Hepatocyte (in vitro differentiated cells): ENCODE results near the gene SERTAD2. TPM values are rescaled to one million over a fixed set of nuclear protein-coding genes. Genes with fewer than 3 reads are reported as not detected.

ENCODE experiments used
- DNase-seq: peaks from one replicate; pipeline ENCODE4 v3.0.0-alpha.2; 2016; ENCODE audit warnings: low spot score
- H2AFZ ChIP-seq: fragments of 200-600 bp; sonication (generic); 2 replicates; pipeline ENCODE4 v1.6.0; 2016; ENCODE audit warnings: antibody characterized with exemption, mild to moderate bottlenecking
- H3K27ac ChIP-seq: fragments of 200-600 bp; sonication (generic); 2 replicates; pipeline ENCODE4 v1.5.1; 2016; ENCODE audit warnings: mild to moderate bottlenecking
- H3K27me3 ChIP-seq: fragments of 200-600 bp; sonication (generic); 2 replicates; pipeline ENCODE4 v1.6.1; 2016
- H3K36me3 ChIP-seq: fragments of 200-600 bp; sonication (generic); replicated peaks from 2 replicates; pipeline ENCODE4 v1.5.1; 2016; ENCODE audit warnings: low read depth; ENCODE audit not compliant: insufficient read depth
- H3K4me1 ChIP-seq: fragments of 200-600 bp; sonication (generic); 2 replicates; pipeline ENCODE4 v1.5.1; 2016; ENCODE audit warnings: mild to moderate bottlenecking, moderate library complexity; ENCODE audit not compliant: insufficient read depth
- H3K4me2 ChIP-seq: fragments of 200-600 bp; sonication (generic); 2 replicates; pipeline ENCODE4 v1.6.0; 2016
- H3K4me3 ChIP-seq: fragments of 200-600 bp; sonication (generic); 2 replicates; pipeline ENCODE4 v1.5.1; 2016; ENCODE audit warnings: mild to moderate bottlenecking
- H3K79me2 ChIP-seq: fragments of 200-600 bp; sonication (generic); 2 replicates; pipeline ENCODE4 v1.6.0; 2017; ENCODE audit warnings: mild to moderate bottlenecking
- H3K9me2 ChIP-seq: fragments of 200-600 bp; sonication (generic); replicated peaks from 2 replicates; pipeline ENCODE4 v1.6.0; 2017; ENCODE audit warnings: mild to moderate bottlenecking; ENCODE audit not compliant: insufficient read depth
- H3K9me3 ChIP-seq: fragments of 200-600 bp; sonication (generic); 2 replicates; pipeline ENCODE4 v1.5.1; 2016; ENCODE audit warnings: low read depth, mild to moderate bottlenecking
- H4K20me1 ChIP-seq: fragments of 200-600 bp; sonication (generic); 2 replicates; pipeline ENCODE4 v1.6.0; 2016; ENCODE audit warnings: mild to moderate bottlenecking; ENCODE audit not compliant: insufficient read depth, poor library complexity, severe bottlenecking
- EZH2 ChIP-seq: fragments of 200-600 bp; sonication (generic); IDR thresholded peaks from 2 replicates; pipeline ENCODE4 v1.6.1; 2016; ENCODE audit warnings: antibody characterized with exemption, mild to moderate bottlenecking, borderline replicate concordance
- EZH2phosphoT487 ChIP-seq: fragments of 200-600 bp; sonication (generic); IDR thresholded peaks from one replicate; pipeline ENCODE4 v1.6.1; 2018; ENCODE audit warnings: antibody characterized with exemption, mild to moderate bottlenecking, low read depth, moderate library complexity; ENCODE audit not compliant: unreplicated experiment, severe bottlenecking
- WGBS: methylation state at CpG from one replicate; pipeline ENCODE4 v1.1.6; 2016; ENCODE audit warnings: low lambda C conversion rate; ENCODE audit errors: missing lambda C conversion rate; 5-methylcytosine and 5-hydroxymethylcytosine counted together
- polyA plus RNA-seq: library from polyadenylated mRNA; unstranded; fragments of >200 nt; fragmentation: Nextera tagmentation; extraction: Ambion mirVana; gene quantifications from 2 replicates; pipeline ENCODE4 v1.2.1, GENCODE V29; 2016
- total RNA-seq: library from RNA; depleted of rRNA; stranded (reverse); fragments of >200 nt; gene quantifications from 2 replicates; pipeline ENCODE4 v1.2.3, GENCODE V29; 2014
- TF ChIP-seq, protein P1 (sequence below): fragments of 200-600 bp; sonication (generic); IDR thresholded peaks from 2 replicates; pipeline ENCODE4 v1.5.1; 2016; ENCODE audit warnings: antibody characterized with exemption, mild to moderate bottlenecking; ENCODE audit not compliant: poor library complexity

The SERTAD2 gene
- total and polyA plus RNA-seq, 2 experiments from 2014 or later, result 13.8 to 23.8 TPM

DNA sequence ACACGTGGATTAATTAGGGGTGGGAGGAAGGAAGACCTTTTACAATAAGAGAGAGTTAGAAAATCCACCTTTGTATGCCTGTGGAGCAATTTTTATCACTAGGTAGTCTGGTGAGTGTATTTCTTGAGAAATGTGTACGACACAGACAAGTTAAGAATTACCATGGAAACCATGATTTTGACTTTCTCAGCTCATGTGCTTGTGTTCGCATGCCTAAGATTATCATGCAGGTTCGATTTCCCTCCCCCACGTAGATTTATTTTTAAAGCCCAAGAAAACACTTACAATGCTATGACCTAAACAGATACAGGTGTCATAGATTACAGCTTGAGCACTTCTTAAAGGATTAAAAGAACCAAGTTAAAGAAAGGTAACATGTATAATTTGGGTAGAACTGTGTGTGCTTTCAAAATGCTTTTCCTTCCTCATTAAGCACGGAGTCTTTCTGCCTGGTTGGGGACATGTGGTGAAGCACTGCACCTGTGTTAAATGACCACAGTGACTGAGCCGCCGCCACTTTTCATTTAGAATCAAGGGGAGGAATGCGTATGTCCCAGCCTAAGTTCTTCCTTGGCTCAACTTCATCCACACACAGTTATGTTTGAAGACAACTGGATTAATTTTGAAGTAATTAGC, 16.6 kb downstream of the SERTAD2 start:
- H3K27ac ChIP-seq, result no peak overlapping the region
- H3K4me1 ChIP-seq, result peaks cover 48% of the 10 kb centered on the region
- H3K27me3 ChIP-seq, result no peaks in the 10 kb centered on the region
- no peaks in the 10 kb centered on the region for H3K36me3 ChIP-seq
- H3K79me2 ChIP-seq, result peaks cover 88% of the 10 kb centered on the region
- no peak overlapping the region for H2AFZ ChIP-seq
- H3K4me2 ChIP-seq, result no peak overlapping the region
- no peak overlapping the region for H3K4me3 ChIP-seq
- TF ChIP-seq EZH2, result no peak
- TF ChIP-seq EZH2phosphoT487, result no peak
- TF ChIP-seq, protein P1, sequence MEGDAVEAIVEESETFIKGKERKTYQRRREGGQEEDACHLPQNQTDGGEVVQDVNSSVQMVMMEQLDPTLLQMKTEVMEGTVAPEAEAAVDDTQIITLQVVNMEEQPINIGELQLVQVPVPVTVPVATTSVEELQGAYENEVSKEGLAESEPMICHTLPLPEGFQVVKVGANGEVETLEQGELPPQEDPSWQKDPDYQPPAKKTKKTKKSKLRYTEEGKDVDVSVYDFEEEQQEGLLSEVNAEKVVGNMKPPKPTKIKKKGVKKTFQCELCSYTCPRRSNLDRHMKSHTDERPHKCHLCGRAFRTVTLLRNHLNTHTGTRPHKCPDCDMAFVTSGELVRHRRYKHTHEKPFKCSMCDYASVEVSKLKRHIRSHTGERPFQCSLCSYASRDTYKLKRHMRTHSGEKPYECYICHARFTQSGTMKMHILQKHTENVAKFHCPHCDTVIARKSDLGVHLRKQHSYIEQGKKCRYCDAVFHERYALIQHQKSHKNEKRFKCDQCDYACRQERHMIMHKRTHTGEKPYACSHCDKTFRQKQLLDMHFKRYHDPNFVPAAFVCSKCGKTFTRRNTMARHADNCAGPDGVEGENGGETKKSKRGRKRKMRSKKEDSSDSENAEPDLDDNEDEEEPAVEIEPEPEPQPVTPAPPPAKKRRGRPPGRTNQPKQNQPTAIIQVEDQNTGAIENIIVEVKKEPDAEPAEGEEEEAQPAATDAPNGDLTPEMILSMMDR, result no peak
- peaks cover 67% of the 10 kb centered on the region for H4K20me1 ChIP-seq
- no peaks in the 10 kb centered on the region for H3K9me3 ChIP-seq
- H3K9me2 ChIP-seq, result no peaks in the 10 kb centered on the region
- WGBS, result 83% methylated on average over 9 of the region's 9 CpGs
- DNase-seq, result no peak

DNA sequence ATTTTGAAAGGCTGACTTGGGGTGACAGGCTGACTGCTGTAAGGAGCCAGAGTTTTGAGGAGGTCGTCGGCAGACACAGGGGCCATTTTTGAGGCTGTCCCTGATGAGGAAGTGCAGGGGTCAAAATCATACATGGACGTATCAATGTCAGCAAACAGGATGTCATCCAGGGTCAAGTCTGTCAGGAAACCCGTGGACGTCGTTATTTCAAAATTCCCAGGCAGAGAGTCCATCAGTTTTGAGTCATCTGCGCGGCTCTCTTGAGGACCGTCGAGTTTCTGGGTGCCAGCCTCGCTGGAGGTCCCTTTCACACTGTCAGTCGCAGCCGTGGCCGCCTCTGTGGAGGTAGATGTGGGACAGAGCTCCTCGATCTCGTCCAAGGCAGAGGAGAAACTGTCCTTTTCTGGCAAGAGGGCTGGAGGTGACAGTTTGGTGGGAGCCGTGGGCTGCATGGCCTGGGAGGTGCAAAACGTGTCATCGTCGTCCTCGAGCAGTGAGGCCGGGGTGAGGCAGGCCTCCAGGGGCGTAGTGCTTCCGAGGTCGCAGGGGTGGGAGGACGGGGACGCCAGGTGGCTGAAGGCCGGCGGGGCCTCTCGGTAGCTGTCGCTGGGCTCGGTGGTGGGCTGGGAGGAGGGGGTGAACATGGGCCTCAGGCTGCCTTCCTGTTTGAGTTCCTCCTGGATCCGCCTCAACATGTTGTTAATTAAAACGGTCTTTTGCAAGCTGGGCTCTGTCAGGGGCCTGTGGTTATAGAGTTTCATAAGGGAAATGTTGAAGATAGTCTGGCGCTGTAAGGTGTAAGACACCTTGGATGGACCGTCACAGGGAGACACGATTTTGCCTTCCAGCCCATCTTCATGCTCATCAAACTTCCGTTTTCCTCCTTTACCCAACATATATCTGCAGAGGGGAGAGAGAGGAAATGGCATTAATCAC, 17.5 kb downstream of the SERTAD2 start:
- 79% methylated on average over 38 of the region's 38 CpGs for WGBS
- H3K27ac ChIP-seq, result no peak overlapping the region
- no peak for DNase-seq
- H3K79me2 ChIP-seq, result peaks cover 80% of the 10 kb centered on the region
- no peak overlapping the region for H2AFZ ChIP-seq
- no peaks in the 10 kb centered on the region for H3K36me3 ChIP-seq
- H3K4me2 ChIP-seq, result no peak overlapping the region
- no peaks in the 10 kb centered on the region for H3K27me3 ChIP-seq
- H3K4me3 ChIP-seq, result no peak overlapping the region
- peaks cover 63% of the 10 kb centered on the region for H4K20me1 ChIP-seq
- H3K9me2 ChIP-seq, result no peaks in the 10 kb centered on the region
- TF ChIP-seq EZH2 (no peak), EZH2phosphoT487 (no peak)
- TF ChIP-seq, protein P1, result no peak
- H3K4me1 ChIP-seq, result peaks cover 47% of the 10 kb centered on the region
- H3K9me3 ChIP-seq, result no peaks in the 10 kb centered on the region

DNA sequence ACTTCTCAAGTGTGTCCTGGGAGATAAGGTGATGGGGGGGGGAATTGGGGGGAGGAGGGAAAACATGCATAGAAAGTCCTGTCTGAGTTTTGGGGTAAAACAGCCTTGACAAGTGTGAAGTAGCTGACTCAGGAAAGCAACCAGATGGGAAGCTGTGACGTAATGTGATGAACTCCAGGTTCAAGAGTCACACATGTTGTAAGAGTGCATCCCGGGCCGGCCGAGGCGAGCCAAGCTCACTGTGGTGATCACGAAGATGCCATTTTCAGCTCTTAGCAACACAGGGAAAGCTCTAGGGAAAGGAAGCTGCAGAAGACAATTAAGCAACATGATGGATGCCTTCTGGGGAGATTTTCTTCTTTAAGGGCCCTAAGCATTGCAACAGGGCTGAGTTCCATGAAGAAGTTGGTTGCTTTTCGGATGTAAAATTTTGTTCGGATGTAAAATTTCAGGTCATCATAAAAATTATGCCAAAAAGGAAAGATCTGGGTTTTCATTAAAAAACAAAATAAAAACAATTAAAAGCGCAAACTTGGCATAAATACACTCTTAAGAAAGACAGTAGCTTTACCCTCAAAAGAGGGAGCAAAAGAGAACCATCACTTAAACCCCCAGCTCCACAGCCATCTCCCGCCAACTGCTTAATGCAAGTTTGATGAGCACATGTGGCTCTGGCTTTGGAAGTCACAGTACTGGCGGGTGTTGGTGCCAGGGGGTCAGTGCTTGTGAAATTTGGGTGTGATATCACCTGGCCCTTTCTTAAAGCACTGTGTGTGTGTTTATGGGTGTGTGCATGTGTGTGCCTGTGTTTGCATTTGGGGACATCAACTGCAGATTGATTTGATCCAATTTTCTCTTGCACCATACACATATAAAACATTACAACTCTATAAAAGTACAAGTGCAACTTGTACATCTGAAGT, 19.1 kb downstream of the SERTAD2 start:
- no peak for DNase-seq
- no peaks in the 10 kb centered on the region for H3K9me2 ChIP-seq
- H3K4me1 ChIP-seq, result peaks cover 35% of the 10 kb centered on the region
- H3K9me3 ChIP-seq, result no peaks in the 10 kb centered on the region
- no peak overlapping the region for H2AFZ ChIP-seq
- no peaks in the 10 kb centered on the region for H3K36me3 ChIP-seq
- no peaks in the 10 kb centered on the region for H3K27me3 ChIP-seq
- H3K4me3 ChIP-seq, result no peak overlapping the region
- H3K27ac ChIP-seq, result no peak overlapping the region
- 83% methylated on average over 11 of the region's 11 CpGs for WGBS
- peaks cover 47% of the 10 kb centered on the region for H4K20me1 ChIP-seq
- TF ChIP-seq EZH2 (no peak), EZH2phosphoT487 (no peak)
- TF ChIP-seq, protein P1, result no peak
- no peak overlapping the region for H3K4me2 ChIP-seq
- H3K79me2 ChIP-seq, result peaks cover 66% of the 10 kb centered on the region
